HG03457 (cell line): ENCODE results near the gene FBXL17.

Experiments
- ATAC-seq: cut with Tn5 transposase; IDR thresholded peaks from one replicate; pipeline ENCODE4 v1.9.1; 2021; ENCODE audit warnings: moderate number of reproducible peaks; ENCODE audit not compliant: unreplicated experiment

FBXL17 gene

DNA sequence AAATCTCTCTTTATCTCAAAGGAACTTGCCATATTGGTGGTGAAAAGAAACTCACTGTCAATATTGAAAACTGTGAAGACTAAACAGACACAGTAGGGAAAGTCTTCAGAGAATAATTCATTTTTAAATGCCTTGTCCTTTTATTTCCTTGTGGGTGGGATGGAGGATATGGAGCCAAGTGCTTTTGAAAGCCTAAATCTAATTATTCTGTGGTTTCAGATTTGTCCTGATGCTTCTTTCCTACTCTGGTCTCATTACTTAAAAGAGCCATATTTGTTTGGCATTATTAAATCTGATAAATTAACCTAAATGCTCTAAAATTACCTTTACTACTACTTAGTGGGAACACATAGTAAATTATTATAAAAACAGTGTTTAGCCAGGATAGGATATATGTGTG lies 452.8 kb downstream of the FBXL17 start:
- ATAC-seq, result no peak

DNA sequence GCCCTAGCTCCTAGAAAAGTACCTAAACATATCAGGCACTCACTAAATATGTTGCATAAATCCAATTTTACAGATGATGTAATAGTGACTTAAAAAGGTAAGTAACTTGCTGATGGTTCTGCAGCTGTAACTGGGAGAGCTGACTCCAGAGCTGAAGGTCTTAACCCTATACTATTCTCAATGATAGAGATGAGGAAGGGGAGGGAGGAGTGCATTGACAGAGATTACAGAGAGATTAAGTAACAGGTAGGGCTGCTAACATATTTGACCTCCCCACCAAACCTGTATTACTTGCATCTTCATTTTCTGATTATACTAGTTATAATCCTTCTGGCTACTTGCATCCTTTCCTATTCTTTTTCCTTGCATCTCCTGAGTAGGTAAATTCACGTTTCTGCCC lies 455.8 kb downstream of the FBXL17 start:
- no peak for ATAC-seq

DNA sequence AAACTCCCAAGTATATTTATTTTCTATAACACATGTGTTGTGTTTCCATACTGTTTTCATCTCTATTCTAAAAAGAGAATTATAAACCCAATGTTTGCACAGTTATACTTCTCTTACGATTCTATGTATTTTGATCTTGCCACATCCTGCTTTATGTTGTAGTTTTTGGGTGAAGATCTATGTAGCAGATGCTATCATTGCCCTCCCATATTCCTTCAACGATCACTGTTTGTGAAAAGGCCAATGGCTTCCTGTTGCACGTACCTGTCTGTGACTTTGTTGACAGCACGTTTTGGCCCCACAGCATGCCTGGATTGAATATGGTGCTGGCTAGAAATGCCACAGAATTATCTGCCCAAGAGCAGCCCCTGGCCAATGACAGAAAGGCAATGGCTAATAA lies 456.7 kb downstream of the FBXL17 start:
- no peak for ATAC-seq

DNA sequence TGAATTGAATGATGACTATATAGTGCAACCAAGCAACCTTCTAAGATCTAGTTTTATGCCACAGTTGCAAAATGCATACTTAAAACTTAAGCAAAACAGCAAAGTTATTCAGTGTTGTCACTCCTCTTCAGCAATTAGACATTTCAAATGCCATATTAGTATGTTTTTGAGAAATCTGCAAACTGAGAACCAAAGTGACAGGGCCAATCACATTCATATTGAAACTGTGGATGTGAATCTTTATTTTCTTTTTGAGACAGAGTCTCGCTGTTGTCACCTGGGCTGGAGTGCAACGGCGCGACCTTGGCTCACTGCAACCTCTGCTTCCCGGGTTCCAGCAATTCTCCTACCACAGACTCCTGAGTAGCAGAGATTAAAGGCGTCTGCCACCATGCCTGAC lies 461.9 kb downstream of the FBXL17 start:
- no peak for ATAC-seq

DNA sequence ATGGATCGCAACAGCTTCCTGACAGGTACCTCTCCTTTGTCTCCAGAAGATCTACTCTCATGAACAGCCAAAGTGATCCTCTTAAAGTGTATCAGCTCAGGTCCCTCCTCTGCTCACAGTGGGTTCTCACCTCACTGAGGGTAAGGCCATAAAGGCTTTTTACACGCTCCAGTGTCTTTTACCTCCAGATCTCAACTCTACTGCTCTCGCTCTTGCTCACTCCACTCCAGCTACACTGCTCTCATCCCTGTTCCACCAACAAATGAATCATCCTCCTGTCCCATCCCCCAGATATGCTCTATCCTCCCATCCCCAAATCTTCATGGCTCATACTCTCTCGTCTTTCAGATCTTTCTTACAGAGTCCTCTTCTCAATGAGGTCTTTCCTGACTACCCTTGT lies 462.5 kb downstream of the FBXL17 start:
- ATAC-seq, result no peak

DNA sequence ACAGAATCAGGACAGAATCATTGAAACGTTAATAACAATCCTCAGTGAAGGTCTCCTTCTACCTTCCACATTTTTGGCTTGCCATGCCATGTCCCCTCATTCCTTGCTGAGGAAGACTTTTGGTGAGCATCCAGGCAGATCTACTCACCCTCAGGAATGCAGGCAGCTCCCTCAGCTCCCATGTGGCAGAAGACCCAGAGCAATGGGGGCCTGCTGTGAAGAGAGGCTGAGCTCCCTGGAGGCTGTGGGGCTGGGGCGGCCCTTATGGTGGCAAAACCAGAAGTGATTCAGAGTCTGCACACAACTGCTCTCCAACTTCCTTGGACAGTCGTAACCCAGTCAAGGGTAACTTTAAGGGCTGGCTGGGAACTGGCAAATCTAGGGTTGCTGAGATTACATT lies 463.9 kb downstream of the FBXL17 start:
- no peak for ATAC-seq

DNA sequence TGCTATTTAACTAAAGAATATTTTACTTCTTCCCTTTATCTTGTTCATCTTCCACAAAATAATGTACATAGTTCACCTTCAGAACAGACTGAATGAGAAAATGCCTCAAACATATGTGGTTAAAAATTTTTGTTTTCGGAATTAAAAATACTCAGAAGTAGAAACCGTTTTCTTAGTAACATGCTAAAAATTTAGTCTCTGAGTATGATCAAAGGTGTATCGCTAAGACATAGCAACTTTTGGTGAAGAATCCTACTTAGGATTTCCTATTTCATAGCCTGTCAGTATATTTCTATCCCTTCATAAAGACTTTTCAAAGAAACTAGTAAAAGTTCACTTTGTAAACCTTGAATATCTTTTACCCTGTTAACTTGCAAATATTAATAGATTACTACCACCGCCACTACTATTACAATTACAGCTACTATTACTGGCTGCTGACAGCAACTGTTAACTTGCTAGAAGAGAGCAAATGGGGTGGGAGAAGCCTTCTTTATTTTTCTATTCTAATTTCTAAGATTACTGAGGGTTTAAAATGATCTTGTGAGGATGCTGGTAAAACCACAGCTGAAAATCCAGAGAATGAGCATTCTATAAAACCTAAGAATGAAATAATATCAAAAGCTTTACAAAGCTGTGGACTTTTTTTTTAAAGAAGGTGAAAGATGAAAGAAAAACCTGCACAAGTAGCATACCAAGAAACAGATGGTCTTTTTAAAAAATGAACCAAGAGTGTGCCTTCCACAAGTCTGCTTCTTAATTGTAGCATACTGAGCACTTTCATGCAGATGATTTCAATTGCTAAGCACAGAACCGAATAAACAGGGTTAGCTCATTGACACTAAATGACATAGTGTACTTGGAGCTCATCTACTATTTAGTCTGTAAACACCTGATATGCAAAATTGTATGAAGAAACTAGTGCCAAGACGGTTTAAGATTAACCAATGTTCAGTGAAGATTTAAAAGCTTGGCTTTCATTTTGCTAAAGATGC lies 464.9 kb downstream of the FBXL17 start:
- no peak for ATAC-seq

DNA sequence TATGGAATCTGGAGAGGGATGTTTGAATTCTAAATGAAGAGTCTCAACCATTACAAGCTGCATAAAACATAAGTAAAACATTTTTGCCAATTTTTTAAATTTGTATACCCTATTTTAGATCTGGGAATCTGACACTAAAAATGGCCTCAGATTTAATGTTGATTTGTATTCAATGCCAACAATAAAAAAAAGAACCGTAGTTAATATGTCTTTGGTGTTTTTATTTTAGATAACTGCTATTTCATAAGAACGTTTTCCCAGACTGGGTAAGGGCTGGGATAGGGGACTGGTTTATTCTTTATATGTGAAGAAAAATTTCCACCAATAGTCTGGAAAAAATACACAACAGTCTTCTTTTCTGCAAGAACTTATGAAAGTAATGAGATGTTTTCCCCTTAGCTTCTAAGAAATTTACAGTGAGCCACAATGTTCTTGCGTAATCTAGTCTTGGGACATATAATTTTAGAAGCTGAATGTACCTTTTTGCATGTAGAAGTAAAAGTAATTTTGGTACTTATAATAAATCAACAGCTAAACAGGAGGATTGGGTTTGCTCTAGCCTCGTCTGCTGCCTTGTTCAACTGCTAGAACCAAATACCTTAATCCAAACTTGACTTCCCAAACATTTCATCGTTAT lies 466.6 kb downstream of the FBXL17 start:
- no peak for ATAC-seq

DNA sequence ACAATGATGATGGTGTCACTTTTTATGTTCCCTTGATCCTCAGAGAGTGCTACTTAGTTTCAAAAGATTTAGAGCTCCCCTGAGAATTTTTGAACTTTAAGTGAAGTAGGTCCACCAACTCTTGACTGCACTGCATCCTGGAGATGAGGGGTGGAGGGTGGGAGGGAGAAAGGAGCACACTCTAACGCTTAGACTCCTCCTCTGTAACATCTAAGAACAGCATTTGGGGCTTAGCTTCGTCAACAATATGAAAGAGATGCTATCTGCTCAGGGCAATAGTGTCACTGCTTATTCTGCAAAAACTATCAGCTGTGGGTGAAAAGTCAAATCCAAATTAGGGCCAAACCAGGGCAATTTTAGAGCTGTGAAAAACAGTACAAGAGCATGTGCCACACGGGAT lies 468.4 kb downstream of the FBXL17 start:
- no peak for ATAC-seq

DNA sequence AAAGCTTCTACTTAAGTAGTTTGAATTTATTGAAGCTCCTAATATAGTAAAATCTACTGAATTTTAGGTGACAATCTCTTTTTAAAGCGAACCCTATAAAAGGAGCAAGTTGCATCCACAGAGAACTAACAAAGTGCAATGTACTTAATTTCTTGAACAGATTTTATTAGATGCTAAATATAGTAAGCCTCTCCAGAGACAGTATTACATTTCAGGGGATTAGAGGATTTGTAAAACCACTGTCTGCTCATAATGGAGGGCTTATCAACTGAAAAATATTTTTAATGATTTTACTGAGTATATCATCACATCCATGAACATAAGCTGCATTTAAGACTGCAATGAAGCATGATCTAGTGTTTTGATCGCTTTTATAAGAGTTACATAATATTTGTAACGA lies 481.2 kb downstream of the FBXL17 start:
- no peak for ATAC-seq

DNA sequence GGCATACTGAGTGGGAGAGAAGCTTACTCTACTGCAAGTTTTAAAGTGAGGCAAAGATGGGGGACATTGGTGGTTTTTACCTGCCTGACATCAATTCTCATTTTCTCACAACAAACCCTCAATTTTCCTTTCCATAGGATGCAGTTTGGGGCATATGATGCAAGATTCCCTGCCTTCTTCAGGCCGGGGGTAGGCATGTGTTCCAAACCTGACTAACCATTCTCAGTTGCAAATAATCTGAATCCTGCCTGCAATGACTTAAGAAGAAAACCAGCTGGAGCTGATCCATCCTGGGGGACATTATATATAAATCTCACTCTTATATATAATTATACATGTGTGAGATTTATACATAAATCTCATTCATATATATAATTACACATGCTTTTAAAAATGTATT lies 487.5 kb downstream of the FBXL17 start:
- ATAC-seq, result no peak

DNA sequence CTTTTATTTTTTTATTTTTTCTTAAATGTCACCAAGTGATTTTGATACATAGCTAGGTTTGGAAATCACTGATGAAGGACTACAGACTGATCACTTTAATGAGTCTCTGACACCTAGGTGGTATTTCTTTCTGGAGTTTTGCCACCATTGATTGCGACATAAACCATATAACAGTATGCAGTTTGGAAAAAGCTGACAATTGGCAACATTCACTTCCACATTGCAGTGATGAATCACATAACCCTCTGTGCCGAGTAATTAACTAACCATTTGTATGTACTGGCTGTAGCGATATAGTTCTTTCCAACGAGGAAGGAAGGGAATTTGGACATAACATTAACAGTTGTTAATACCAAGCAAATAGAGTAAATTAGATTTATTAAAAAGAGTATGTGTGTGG lies 488.3 kb downstream of the FBXL17 start:
- ATAC-seq, result no peak

DNA sequence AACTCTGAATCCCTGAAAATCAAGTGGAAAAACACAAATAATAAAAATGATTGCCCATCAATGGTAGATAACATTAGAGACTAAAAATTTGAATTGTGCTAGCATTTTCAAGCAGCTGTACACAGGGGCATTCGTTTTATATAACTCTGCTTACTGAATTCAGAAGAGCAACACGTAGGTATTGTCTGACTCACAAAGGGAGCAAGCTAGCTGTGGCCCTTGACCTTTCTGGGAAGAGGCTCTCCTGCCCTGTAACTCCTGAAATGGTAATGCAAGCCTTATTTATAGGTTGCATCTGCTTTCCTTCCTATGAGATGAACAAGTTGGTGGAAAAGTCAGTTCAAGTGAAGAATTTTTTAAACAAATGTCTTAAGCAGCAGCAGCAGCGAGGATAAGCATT lies 492.5 kb downstream of the FBXL17 start:
- no peak for ATAC-seq

DNA sequence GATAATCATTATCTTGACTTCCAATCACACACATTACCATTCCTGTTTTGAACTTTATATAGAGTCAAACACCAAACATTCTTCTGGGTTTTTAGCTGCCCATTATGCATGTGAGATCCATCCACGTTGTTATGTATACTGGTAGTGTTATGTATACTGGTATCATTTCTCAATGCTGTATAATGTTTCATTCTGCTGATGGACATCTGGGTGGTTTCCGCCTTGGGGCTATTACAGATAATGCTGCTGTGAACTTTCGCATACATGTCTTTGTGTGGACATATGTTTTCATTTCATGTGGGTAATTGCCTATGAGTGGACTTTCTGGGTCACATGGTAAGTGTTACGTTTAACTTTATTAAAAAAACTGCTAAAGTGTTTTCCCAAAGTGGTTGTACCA lies 493.4 kb downstream of the FBXL17 start:
- ATAC-seq, result no peak

DNA sequence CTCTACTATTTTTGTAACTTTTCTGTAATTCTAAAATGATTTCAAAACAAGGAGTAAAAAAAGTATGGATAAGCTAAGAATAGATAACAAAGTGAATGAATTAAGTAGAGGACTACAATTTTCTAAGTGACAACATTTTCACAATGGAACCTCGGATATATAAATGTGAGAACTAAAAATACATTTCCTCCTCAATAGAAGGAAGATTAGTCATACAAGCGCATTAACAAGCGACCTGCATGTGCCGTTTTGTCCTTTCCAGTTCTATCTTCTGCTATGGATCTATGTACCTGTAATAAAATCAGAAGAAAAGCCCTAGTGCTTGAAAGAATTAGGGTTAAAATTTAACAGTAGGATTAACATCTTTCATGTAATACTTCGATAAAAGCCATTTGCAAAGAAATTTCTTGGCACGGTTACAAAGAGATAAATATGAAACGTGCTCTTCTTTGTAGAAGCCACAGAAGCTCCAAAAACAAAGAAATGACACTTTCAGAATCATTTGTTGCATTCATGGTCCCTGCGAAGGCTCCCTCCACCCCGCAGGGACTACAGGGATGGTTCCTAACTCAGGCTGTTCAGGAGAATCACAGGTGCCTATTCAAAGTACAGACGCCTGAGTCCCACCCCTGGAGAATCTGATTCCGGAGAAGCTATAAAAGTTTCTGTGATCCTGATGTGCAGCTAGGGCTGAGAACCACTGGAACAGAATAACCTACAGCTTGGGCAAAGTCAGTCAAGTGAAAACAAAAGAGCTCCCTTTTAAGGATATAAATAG lies 494.5 kb downstream of the FBXL17 start:
- ATAC-seq, result no peak

DNA sequence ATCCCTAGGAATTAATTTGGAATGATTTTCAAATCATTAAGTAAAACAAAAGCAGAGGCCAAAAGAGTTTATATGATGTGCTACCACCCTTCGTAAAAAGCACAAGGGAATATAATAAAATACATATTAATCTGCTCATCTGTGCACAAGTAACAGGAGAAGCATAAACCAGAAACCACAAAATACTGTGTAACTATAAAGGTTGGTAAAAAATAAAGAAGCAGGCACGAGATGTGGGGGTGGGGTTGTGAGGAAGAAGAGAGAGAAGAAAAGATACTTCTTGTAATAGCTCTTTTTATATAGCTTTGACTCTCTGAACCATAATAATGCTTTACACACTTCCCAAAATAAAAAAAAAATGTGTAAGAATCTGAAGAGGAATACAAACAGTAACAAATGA lies 496.3 kb downstream of the FBXL17 start:
- no peak for ATAC-seq

DNA sequence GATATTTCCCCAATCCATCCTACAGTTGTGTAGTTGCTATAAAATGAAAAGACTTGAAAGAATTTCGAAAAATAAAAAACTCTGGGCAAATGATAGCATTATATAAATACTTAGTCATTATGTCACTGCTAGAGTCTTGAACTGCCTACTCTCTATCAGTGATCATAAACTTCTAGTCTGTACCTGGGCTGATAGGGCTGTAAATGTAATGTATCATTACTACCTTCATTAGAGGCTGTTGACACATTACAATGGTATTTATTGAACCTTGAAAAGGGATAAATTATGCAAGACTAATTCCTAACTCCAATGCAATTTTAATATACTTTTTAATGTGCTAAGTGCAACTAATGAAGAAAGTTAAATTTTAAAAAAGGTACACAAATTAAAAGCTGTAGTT lies 497.0 kb downstream of the FBXL17 start:
- no peak for ATAC-seq

DNA sequence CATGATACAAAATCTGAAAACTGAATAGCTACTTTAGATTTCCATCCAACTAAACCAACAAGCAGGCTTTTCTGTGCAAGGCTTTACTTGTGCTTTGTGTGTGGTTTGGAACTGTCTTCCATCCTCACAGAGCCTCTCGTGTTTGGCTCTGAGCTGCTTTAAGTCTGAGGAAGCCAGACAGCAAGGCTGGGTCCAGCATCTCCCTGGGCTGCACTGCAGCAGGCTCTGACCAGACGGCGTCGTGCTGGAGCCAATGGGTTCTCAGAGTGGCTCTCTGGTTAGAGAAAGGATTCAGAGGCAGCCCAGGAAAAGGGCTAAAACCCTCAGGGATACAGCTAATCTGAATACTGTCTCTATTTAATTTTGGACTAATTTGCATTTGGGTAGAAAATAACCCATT lies 503.2 kb downstream of the FBXL17 start:
- no peak for ATAC-seq

DNA sequence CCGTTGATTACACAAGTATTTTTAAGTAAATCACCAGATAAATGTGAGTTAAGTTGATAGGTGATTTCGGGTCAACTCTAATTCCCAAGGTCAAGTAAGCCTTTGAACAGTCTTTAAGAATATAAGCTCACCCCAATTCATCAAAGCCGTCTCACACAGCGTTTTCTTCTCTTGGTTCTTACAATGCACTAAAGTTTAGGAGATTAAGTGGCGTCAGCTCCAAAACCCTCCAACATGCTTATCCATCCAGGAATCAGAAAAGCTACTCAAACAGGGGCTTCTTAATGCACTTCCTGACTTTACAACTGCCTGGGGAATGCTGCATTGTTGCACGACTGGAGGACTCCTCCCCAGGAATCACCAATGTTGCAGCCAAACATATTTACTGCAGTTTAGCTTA lies 505.0 kb downstream of the FBXL17 start:
- no peak for ATAC-seq

DNA sequence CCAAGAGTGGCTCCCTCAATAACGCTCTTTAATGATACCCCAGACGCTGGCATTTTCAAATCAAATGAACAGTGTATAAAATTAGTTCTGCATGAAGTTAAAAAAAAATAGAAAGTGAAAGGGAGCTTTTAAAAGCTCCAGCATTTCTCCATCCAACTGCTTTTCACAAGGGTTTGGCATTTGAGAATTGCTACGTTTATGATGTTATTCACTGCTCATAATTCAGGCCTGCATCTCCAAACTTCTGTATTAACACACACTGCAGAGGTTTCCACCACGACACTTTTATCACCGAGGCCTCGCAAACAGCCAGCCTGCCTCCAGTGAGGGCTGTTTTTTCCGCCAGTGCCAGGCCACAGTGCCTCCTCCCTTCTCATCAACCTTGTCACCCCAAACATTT lies 505.6 kb downstream of the FBXL17 start:
- no peak for ATAC-seq

DNA sequence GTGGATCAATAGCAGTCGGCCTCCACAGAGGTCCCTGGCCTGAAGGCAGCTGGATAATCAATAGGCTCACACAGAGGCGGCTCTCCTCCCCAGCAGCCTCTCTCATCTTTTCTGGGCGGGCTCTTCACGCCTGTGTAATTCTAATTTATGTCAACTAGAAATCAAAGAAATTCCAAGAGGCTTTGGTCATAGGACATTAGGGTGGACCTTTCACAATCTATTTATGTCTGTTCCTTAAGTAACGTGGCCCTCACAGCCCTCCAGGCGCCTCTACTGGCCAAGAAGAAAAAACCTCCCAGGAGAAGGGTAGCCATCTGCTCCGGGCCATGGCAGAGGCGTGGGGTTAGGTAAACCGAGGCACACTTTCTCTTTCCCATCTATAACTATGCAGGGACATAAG lies 506.1 kb downstream of the FBXL17 start:
- ATAC-seq, result no peak

DNA sequence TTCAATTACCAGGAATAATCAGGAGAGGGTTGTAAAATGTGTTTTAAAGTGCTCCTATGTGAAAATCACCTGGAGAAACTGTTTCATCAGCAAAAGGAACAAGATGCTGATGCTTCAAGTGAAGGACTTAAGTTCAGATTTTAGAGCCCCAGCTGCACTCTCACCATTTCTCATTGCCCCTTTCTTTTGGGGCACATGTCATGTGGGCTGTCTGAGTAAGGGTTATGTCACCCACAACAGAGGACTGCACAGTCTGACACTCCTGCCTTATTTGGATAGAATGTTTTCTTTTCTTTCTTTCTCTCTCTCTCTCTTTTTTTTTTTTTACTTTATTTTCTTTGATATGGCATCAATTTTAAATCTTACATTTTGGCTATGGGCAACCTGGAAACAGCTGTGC lies 507.1 kb downstream of the FBXL17 start:
- ATAC-seq, result no peak
